GM12878 (cell line): ENCODE results near the gene PLXDC1.

Source experiments
- CHD4 ChIP-seq: fragments of 200-600 bp; sonication (generic); IDR thresholded peaks from 2 replicates; pipeline ENCODE4 v1.6.1; 2016; ENCODE audit warnings: mild to moderate bottlenecking
- CTCF ChIP-seq, 3 experiments: IDR thresholded peaks in 2 of 3; conservative IDR thresholded peaks in 1 of 3; 2 replicates each; pipeline ENCODE4 v1.5.1; 2011; ENCODE audit warnings: low read depth in 3 of 3, low read length in 3 of 3, mild to moderate bottlenecking in 3 of 3, control low read depth in 2 of 3, moderate library complexity in 2 of 3, inconsistent platforms in 1 of 3, mixed read lengths in 1 of 3; ENCODE audit not compliant: control insufficient read depth in 2 of 3, insufficient read depth in 1 of 3; ENCODE audit errors: extremely low read depth in 1 of 3
- POLR2A ChIP-seq: IDR thresholded peaks from 2 replicates; pipeline ENCODE4 v1.6.1; 2011; ENCODE audit warnings: low read depth, mild to moderate bottlenecking, low read length
- SMARCA5 ChIP-seq: fragments of 450-650 bp; IDR thresholded peaks from 2 replicates; pipeline ENCODE4 v1.6.1; 2017; ENCODE audit warnings: mild to moderate bottlenecking

DNA sequence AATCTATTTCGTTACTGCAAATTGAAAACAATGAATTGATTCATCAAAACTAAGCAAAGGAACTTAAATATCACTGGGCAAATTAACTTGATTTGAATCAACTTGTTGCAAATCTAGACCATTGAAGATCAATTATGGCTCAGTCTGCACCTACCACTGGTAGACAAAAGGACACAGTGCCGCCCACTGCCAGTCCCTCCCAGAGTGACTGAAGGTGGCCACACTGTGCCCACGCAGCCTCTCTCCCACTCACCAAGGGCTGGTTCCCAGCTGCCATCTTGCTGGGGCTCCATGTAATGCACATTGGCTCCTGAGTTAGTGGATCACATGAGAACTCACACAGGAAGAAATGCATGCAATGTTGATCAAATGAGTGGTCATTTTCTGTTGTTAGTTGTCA is 78.1 kb downstream of the PLXDC1 start:
- TF ChIP-seq CTCF (IDR thresholded peaks at IDR 0.05 in 2 of 3, conservative IDR thresholded peaks at IDR 0.05 in 1 of 3; ENCODE audit: control insufficient read depth in 2 of 3, extremely low read depth in 1 of 3, insufficient read depth in 1 of 3, low read depth in 3 of 3, low read length in 3 of 3) (no peak), CHD4 (no peak), POLR2A (no peak), SMARCA5 (no peak)
